Fibroblast of mammary gland (primary cell): ENCODE data around the gene NCKAP5L.
"Not testable (repeated sequence)": the region's sequence is repeated elsewhere in the genome, so short reads cannot be mapped to it uniquely, and the experiment has no call there.

ENCODE experiments used
- DNase-seq: peaks from one replicate; pipeline ENCODE4 v3.0.0-alpha.2; 2010; ENCODE audit warnings: low read depth
- H3K4me3 ChIP-seq: 2 replicates; pipeline ENCODE4 v1.5.1; 2011; ENCODE audit warnings: low read depth, mild to moderate bottlenecking, low read length, moderate library complexity; ENCODE audit not compliant: control insufficient read depth
- TF ChIP-seq, protein P1 (sequence below): conservative IDR thresholded peaks from 2 replicates; pipeline ENCODE4 v1.5.1; 2011; ENCODE audit warnings: low read depth, low read length, inconsistent platforms; ENCODE audit not compliant: control insufficient read depth, insufficient read depth

NCKAP5L gene

DNA sequence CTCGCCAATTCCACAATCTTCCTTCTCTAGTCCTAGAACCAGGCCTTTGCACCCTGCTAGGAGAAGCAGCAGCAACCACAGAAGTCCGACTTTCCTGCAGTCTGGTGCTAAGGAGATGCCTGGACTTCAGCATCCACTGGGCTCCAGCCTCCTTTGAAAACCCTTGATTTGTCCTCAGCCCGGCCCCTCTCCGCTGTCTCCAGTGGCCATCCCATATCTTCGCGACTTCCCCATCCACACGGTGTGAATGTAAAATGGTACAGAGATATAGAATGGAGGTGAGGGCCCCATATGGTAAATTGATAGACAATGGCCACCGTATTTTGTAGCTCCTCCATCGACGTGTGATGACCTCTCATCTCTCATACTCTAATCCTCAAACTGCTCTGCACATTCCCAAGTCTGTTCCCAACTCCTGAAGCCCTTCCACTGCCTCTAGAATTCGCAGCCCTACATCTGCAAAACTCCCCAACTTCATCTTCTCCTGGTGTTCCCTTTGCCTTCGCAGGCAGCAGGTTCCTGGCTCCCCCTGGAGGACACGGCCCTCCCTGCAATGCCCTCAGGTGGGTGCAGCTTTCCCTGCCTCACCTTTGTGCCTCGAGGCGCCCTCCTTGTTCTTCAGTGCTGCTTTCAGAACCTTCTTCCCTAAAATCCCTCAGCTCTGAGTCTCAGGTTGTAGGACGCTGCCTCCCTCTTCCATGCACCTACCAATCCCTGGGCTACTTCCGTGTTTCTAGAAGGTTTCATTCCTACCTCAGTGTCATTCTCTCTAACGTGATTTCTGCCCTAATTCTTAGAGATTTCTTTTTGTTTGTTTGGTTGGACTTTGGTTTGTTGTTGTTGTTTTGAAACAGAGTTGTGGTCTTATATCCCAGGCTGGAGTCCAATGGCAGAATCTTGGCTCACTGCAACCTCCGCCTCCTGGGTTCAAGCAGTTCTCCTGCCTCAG lies 50.1 kb downstream of the NCKAP5L start:
- TF ChIP-seq, protein P1, sequence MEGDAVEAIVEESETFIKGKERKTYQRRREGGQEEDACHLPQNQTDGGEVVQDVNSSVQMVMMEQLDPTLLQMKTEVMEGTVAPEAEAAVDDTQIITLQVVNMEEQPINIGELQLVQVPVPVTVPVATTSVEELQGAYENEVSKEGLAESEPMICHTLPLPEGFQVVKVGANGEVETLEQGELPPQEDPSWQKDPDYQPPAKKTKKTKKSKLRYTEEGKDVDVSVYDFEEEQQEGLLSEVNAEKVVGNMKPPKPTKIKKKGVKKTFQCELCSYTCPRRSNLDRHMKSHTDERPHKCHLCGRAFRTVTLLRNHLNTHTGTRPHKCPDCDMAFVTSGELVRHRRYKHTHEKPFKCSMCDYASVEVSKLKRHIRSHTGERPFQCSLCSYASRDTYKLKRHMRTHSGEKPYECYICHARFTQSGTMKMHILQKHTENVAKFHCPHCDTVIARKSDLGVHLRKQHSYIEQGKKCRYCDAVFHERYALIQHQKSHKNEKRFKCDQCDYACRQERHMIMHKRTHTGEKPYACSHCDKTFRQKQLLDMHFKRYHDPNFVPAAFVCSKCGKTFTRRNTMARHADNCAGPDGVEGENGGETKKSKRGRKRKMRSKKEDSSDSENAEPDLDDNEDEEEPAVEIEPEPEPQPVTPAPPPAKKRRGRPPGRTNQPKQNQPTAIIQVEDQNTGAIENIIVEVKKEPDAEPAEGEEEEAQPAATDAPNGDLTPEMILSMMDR, result peak; percentile 87
- peak; percentile 19 for DNase-seq
- no peak overlapping the region for H3K4me3 ChIP-seq

DNA sequence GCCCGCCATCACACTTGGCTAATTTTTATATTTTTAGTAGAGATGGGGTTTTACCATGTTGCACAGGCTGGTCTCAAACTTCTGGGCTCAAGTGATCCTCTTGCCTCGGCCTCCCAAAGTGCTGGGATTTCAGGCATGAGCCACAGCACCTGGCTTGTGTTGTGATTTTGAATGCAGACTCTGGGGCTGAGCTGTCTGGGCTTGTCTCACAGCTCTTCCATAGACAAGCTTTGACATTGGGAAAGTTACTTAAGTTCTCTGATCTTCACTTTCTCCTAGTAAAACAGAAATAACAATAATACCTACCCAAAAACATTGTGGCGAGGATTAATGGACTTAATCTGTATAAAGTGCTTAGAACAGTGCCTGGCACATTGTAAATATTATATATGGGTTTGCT lies 50.9 kb downstream of the NCKAP5L start:
- no peak overlapping the region for H3K4me3 ChIP-seq
- no peak for DNase-seq
- TF ChIP-seq, protein P1, result no peak

DNA sequence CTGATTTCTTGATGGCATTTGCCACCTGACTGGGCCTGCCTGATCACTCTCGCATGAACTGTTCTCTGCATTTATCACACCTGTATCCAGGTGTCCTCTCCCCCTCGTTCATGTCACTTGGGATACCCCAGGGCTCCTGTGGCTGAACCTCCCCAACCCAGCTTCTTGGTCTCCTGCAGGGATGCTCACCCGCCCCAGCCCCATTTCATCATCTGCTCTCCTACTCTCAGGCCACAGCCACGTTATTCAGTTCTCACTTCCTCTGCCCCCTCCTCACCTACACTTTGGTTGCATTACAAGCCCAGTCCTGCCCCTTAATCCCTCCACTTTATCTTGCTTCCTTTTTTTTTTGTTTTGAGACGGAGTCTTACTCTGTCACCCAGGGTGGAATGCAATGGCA lies 51.4 kb downstream of the NCKAP5L start:
- TF ChIP-seq, protein P1, result no peak
- no peak overlapping the region for H3K4me3 ChIP-seq
- no peak for DNase-seq

DNA sequence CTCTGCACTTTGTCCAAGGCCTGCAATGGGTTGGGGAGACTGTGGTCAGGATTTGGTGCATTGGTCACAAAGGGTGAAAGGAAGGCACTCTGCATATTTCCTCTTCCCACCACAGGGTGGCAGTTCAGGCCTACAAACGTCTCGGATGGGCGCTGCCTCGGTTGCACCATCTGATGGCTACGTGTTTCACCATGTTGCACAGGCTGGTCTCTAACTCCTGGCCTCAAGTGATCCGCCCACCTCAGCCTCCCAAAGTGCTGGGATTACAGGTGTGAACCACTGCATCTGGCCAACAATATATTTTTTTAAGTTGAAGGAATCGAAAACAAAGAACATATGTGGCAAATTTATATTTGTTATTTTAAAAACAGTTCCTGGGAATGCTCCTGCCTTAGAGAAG lies 51.8 kb downstream of the NCKAP5L start:
- no peak overlapping the region for H3K4me3 ChIP-seq
- TF ChIP-seq, protein P1, result peak; percentile 84
- DNase-seq, result peak; percentile 81

DNA sequence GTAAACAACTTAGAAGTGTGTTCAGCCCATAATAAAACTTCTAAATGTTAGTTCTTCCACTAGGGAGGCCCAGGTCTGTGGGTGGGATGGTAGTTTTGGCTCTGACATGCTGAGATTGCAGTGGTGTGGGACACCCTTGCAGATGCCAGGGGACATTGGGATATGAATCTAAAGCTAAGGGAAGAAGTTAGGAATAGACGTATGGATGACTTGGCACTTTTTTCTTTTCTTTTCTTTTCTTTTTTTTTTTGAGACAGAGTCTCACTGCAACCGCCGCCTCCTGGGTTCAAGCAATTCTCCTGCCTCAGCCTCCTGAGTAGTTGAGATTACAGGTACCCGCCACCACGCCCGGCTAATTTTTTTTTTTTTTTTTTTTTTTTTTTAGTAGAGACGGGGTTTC lies 55.1 kb downstream of the NCKAP5L start:
- DNase-seq, H3K4me3 ChIP-seq: not testable (repeated sequence)

DNA sequence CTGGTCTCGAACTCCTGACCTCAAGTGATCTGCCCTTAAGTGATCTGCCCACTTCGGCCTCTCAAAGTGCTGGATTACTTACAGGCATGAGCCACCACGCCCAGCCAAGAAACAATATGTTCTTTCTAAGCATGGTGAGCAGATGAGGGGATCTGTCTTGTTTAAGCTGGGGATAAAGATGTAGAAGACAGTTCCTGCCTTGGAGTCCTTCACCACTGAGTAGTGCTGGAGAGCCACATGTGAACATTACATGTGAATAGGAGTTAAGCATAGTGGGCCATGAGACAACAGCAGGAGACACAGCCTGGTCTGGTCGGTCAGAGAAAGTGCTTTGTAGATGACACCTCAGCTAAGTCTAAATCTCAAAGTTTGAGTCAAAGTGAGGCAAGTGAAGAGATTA lies 60.9 kb downstream of the NCKAP5L start:
- TF ChIP-seq, protein P1, result no peak
- peak; percentile 25 for DNase-seq

DNA sequence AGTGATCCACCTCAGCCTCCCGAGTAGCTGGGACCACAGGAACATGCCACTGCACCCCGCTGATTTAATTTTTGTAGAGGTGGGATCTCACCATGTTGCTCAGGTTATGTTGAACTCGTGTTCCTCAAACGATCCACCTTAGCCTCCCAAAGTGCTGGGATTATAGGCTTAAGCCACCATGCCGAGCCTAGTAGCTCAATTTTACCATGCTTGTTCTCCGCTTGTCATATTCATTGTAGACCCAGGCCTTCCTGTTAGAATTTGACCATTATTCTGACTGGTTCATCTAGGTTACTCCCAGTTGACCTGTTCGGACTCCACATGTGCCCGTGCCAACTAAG lies 62.1 kb downstream of the NCKAP5L start:
- no peak overlapping the region for H3K4me3 ChIP-seq
- TF ChIP-seq, protein P1, result no peak
- no peak for DNase-seq

More for the DNA sequence above, 60.9 kb downstream of the NCKAP5L start:
- H3K4me3 ChIP-seq, result no peak overlapping the region
